SK-N-SH (cell line): Measurements from ENCODE around the gene WDR27.
A peak's percentile ranks its signal among the peaks of the same experiment; 100 is the strongest.

Experiments
- CHD2 ChIP-seq: fragments of 150-350 bp; IDR thresholded peaks from 2 replicates; pipeline ENCODE4 v1.6.1; 2018; ENCODE audit warnings: low read length; ENCODE audit not compliant: partially characterized antibody
- CTCF ChIP-seq: fragments of 200-600 bp; sonication (generic); IDR thresholded peaks from 2 replicates; pipeline ENCODE4 v1.6.1; 2017; ENCODE audit warnings: antibody characterized with exemption, mild to moderate bottlenecking, moderate library complexity
- FOXM1 ChIP-seq: IDR thresholded peaks from 2 replicates; pipeline ENCODE4 v1.4.0; 2012; ENCODE audit warnings: low read depth, mild to moderate bottlenecking
- JUND ChIP-seq: IDR thresholded peaks from 2 replicates; pipeline ENCODE4 v1.4.0; 2012
- REST ChIP-seq: IDR thresholded peaks from 2 replicates; pipeline ENCODE4 v1.6.1; 2012; ENCODE audit warnings: mild to moderate bottlenecking, low read depth, low read length, moderate library complexity
- YY1 ChIP-seq: IDR thresholded peaks from 2 replicates; pipeline ENCODE4 v1.4.0; 2012; ENCODE audit warnings: low read depth, mild to moderate bottlenecking

GRCh38 chr6:169420912-169421543 is 280.8 kb downstream of the WDR27 start:
- 0 out of 2 replicates have a peak, but pooled peaks have one; percentile 21 for TF ChIP-seq CTCF
- TF ChIP-seq REST, result no peak
- no peak for TF ChIP-seq CHD2
- no peak for TF ChIP-seq FOXM1
- TF ChIP-seq YY1, result no peak
- no peak for TF ChIP-seq JUND
